HG03342 (cell line): ENCODE measurements around the gene NUAK2.
A peak's percentile ranks its signal among the peaks of the same experiment; 100 is the strongest.

Source experiments
- ATAC-seq: cut with Tn5 transposase; IDR thresholded peaks from one replicate; pipeline ENCODE4 v1.9.1; 2021; ENCODE audit warnings: mild to moderate bottlenecking, moderate library complexity; ENCODE audit not compliant: unreplicated experiment

NUAK2 gene

DNA sequence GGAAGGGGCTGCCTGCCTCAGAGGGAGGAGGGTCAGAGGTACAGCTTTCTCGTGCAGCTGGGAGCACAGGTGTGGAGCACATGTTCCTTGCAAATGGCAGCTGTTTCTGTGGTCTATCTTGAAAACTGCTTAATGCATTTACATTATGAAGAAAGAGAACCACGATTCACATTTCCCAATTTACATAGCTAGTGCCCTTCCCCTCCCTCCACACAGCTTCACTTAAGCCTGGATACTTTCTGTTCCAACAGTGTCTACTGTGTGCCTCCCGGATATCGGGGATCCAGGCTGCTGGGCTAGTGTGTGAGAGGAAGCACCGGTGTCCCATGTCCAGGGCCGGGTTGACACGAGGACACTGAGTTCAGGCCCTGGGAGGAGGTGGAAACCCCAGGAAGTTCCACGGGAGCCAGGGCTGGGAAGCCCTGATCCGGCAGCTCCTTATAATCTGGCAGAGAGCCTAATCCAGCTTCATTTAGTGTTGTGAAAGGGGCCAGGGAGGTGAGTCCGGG, 62.2 kb downstream of the NUAK2 start:
- ATAC-seq: no peak

DNA sequence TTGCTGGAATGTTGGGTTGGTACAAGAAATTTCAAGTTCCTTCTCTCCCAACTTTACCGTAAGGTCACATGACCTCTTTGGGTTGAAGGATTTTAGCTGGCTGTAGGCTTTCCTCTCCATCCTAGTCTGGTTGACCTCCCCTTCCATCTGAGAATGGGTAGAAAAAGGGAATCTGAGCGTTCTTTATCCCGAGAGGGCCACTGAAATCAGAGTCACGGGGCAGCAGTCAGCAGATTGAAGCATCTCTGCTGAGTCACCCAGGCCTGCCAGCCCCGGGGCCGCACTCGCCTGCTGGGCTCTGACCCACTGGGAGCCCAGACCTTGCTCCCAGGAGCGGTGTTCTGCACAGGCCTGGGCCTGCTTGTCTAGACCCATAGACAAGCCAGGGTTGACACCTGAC, 62.8 kb downstream of the NUAK2 start:
- no peak for ATAC-seq

DNA sequence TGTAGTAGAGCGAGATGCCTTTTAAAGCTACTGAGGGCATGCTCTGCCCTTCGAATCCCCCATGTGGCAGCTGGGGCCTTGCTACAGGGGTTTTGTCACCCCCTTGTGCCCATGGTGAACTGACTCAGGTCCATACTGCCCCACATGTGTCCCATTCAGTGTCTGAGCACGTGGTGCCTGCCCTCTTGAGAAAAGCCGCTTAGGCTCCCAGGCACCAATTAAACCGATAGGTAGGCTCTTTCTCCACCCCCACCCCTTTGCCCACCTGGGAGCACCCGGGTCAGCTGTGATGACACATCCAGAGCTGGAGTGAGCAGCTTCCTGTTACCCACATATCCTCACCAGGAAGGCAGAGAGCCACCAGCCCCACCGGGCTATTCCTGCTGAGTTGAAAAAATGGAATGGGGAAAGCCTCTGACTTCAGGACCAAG, 63.3 kb downstream of the NUAK2 start:
- no peak for ATAC-seq

DNA sequence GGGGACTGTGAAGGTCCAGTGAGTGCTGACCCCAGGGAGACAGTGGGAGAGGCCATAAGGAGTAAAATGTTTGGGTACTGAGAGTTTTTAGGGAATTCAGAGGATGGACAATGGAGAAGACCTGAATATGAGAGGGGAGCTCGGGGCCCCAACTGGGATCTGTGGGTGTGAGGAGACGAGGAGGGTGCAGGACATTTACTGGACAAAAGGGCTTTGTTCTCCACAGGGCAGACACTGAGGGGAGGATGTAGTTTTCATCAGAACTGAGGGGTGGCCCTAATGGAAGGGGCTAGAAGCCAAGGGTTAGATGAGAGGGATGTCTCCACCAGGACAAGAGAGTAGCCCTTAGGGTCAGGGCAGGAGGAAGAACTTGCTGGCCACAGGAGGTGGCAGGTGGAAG, 63.8 kb downstream of the NUAK2 start:
- ATAC-seq: no peak

DNA sequence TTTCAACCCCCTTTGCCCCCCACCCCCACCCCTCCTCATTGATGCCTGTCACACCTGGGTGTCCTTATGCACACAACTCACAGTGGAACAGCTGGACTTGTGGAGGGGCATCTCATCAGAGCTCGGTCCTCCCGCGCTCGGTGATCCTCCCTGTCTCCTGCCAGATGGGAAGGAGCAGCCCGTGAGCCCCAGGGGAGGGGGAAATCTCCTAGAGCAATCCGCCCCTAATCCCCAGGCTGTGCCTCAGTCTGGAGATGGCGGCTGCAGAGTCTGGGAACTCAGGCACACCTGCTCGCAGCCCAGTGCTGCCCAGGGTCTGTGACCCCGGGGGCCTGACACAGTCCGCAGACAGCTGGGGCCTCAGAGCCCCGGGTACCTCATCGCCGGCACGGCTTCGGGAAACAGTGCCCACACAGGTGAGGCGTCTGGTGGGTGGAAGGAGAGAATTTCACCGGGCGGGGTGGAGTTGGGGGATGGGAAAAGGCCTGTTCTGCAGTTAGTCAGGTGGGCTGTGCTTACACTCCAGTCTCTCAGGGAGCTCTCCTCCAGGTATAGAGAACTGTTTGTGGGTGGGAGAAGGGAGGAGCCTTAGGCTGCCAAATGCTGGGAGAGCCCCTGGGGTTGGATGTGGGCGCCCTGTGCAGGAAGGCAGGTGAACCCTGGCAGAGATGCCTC, 64.5 kb downstream of the NUAK2 start:
- no peak for ATAC-seq

DNA sequence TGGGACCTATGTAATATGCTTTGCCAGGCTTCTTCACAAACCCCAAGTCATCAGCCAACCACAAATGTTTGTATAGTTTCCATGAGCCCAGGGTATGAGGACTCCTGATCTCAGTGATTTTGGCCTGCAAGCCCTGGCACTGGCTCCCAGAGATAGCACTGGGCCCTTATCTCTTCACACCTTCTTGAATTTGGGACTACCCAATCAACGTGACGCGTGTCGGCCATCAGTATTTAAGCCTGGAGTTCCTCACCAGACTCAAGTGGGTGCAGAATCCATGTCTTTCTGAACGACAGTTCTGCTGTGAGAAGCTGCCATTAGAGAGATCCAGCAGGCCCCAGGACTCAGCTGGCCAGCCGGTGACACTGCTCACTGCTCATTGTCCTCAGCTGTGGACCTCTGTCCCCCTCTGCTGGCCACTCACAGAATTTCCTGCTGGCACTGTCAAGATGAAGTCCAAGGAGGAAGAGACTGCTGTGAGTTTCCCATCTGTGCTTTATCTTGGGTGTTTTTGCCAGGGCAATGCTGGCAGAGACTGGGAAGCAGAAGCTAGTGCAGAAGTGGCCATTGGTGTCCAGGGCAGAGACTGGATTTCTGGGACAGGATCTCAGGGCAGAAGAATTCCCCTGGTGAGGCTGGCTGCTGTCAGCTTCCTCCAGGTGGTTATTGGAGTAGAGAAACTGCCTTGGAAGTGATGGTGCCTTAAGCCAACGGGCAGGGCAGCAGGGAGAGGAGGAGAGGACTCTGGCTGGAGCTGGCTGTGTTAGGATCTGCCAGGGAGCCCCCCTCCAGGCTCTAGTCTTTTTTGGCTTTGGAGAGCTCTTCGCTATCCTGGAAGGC, 65.4 kb downstream of the NUAK2 start:
- ATAC-seq: peak; percentile 52
